Astrocyte (in vitro differentiated cells and primary cell): ENCODE data around the gene DCLK2. TPM values are rescaled to one million over a fixed set of nuclear protein-coding genes. Genes with fewer than 3 reads are reported as not detected.

Experiments
- DNase-seq: peaks from one replicate; pipeline ENCODE4 v3.0.0-alpha.2; 2010; ENCODE audit warnings: low read depth
- FAIRE-seq: peaks from 2 replicates; lab custom pipeline; 2011; peaks lifted over from hg19 to GRCh38; lab: Jason Lieb, UNC
- H2AFZ ChIP-seq: 2 replicates; pipeline ENCODE4 v1.6.0; 2012; ENCODE audit warnings: low read depth, low read length, inconsistent platforms
- H3K27ac ChIP-seq: 2 replicates; pipeline ENCODE4 v1.5.1; 2011; ENCODE audit warnings: low read depth, low read length, inconsistent platforms
- H3K27me3 ChIP-seq: 2 replicates; pipeline ENCODE4 v1.6.0; 2011; ENCODE audit warnings: low read length, inconsistent platforms; ENCODE audit not compliant: insufficient read depth
- H3K36me3 ChIP-seq: 2 replicates; pipeline ENCODE4 v1.5.1; 2011; ENCODE audit warnings: low read length, inconsistent platforms; ENCODE audit not compliant: insufficient read depth
- H3K4me1 ChIP-seq: 2 replicates; pipeline ENCODE4 v1.5.1; 2011; ENCODE audit warnings: low read length, inconsistent platforms; ENCODE audit not compliant: insufficient read depth
- H3K4me2 ChIP-seq: 2 replicates; pipeline ENCODE4 v1.6.0; 2012; ENCODE audit warnings: low read length, inconsistent platforms
- H3K4me3 ChIP-seq: 2 replicates; pipeline ENCODE4 v1.5.1; 2011; ENCODE audit warnings: low read depth, mild to moderate bottlenecking, low read length, inconsistent platforms; ENCODE audit not compliant: insufficient read depth
- H3K79me2 ChIP-seq: 2 replicates; pipeline ENCODE4 v1.6.0; 2012; ENCODE audit warnings: mild to moderate bottlenecking, low read length, inconsistent platforms; ENCODE audit not compliant: insufficient read depth
- H3K9ac ChIP-seq: 2 replicates; pipeline ENCODE4 v1.6.0; 2012; ENCODE audit warnings: mild to moderate bottlenecking, low read length, inconsistent platforms
- H3K9me3 ChIP-seq: 2 replicates; pipeline ENCODE4 v1.5.1; 2012; ENCODE audit warnings: low read depth, mild to moderate bottlenecking, low read length, inconsistent platforms; ENCODE audit not compliant: insufficient read depth
- H4K20me1 ChIP-seq: 2 replicates; pipeline ENCODE4 v1.6.0; 2012; ENCODE audit warnings: low read length, inconsistent platforms; ENCODE audit not compliant: insufficient read depth
- H3K27ac Mint-ChIP-seq: one replicate; pipeline ENCODE4 v1.8.0; 2021; ENCODE audit warnings: mild to moderate bottlenecking, mixed read lengths; ENCODE audit not compliant: unreplicated experiment
- H3K27me3 Mint-ChIP-seq: one replicate; pipeline ENCODE4 v1.8.0; 2021; ENCODE audit warnings: low read depth, mixed read lengths; ENCODE audit not compliant: unreplicated experiment
- H3K36me3 Mint-ChIP-seq: one replicate; pipeline ENCODE4 v1.8.0; 2021; ENCODE audit warnings: low read depth, mixed read lengths; ENCODE audit not compliant: unreplicated experiment
- H3K4me1 Mint-ChIP-seq: one replicate; pipeline ENCODE4 v1.8.0; 2021; ENCODE audit warnings: low read depth, mixed read lengths; ENCODE audit not compliant: unreplicated experiment
- H3K4me3 Mint-ChIP-seq: one replicate; pipeline ENCODE4 v1.8.0; 2021; ENCODE audit warnings: mild to moderate bottlenecking, moderate library complexity, mixed read lengths; ENCODE audit not compliant: unreplicated experiment
- H3K9me3 Mint-ChIP-seq: one replicate; pipeline ENCODE4 v1.8.0; 2021; ENCODE audit warnings: mild to moderate bottlenecking, mixed read lengths; ENCODE audit not compliant: unreplicated experiment
- EZH2 ChIP-seq: IDR thresholded peaks from 2 replicates; pipeline ENCODE4 v1.6.1; 2012; ENCODE audit warnings: mild to moderate bottlenecking, low read length, inconsistent platforms; ENCODE audit not compliant: insufficient read depth
- total RNA-seq: library from RNA; stranded (reverse); gene quantifications from 2 replicates; pipeline ENCODE4 v1.2.1, GENCODE V29; 2021
- TF ChIP-seq, protein P1 (sequence below): IDR thresholded peaks from 2 replicates; pipeline ENCODE4 v1.5.1; 2011; ENCODE audit warnings: low read depth, mild to moderate bottlenecking, inconsistent platforms, low read length, moderate library complexity; ENCODE audit not compliant: insufficient read depth

Gene DCLK2
- total RNA-seq, 1 donor from 2014 or later = 6.2 TPM

- no peak for DNase-seq
- no peak overlapping the region for H3K27ac Mint-ChIP-seq
- H3K4me1 Mint-ChIP-seq = peaks cover 6% of the 10 kb centered on the region
- H3K36me3 Mint-ChIP-seq = no peaks in the 10 kb centered on the region
- Histone ChIP-seq H3K27ac (peak overlapping the region; percentile 29), H4K20me1 (peaks cover 28% of the 10 kb centered on the region), H3K36me3 (no peaks in the 10 kb centered on the region), H3K9ac (peak overlapping the region; percentile 79), H3K9me3 (no peaks in the 10 kb centered on the region), H2AFZ (peak overlapping the region; percentile 91), H3K4me1 (peaks cover 10% of the 10 kb centered on the region), H3K27me3 (no peaks in the 10 kb centered on the region), H3K79me2 (peaks cover 44% of the 10 kb centered on the region), H3K4me2 (peak overlapping the region; percentile 96), H3K4me3 (peak overlapping the region; percentile 70)
- FAIRE-seq = no peak
- H3K4me3 Mint-ChIP-seq = peak overlapping the region; percentile 91
- TF ChIP-seq, protein P1, sequence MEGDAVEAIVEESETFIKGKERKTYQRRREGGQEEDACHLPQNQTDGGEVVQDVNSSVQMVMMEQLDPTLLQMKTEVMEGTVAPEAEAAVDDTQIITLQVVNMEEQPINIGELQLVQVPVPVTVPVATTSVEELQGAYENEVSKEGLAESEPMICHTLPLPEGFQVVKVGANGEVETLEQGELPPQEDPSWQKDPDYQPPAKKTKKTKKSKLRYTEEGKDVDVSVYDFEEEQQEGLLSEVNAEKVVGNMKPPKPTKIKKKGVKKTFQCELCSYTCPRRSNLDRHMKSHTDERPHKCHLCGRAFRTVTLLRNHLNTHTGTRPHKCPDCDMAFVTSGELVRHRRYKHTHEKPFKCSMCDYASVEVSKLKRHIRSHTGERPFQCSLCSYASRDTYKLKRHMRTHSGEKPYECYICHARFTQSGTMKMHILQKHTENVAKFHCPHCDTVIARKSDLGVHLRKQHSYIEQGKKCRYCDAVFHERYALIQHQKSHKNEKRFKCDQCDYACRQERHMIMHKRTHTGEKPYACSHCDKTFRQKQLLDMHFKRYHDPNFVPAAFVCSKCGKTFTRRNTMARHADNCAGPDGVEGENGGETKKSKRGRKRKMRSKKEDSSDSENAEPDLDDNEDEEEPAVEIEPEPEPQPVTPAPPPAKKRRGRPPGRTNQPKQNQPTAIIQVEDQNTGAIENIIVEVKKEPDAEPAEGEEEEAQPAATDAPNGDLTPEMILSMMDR = no peak
- no peak for TF ChIP-seq EZH2
- H3K9me3 Mint-ChIP-seq = peaks cover 3% of the 10 kb centered on the region
- H3K27me3 Mint-ChIP-seq = peaks cover 17% of the 10 kb centered on the region
Observed at GRCh38 chr4:150079081-150079581, 886 bp downstream of the DCLK2 start.

DNA sequence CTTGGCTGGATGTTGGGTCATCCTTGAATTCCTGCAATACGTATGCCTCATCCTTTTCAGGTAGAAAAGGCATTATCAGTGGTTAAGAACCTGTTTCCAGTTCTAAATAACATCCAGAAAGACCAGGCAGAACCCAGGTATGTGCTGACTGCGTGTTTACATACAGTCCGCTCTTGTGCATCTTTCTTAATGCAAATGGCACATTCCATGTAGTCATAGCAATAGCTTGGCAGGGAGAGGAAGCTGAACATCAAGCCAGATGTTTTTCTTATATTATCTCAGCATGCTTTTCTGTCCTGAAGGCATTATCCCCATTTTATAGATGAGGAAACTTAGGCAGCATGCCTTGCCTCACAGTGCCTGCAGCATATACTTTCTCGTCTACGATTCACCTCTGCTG is 2.1 kb downstream of the DCLK2 start:
- no peak overlapping the region for H3K9ac ChIP-seq
- Mint-ChIP-seq H3K9me3 (peaks cover 3% of the 10 kb centered on the region), H3K4me3 (peak overlapping the region; percentile 91), H3K36me3 (no peaks in the 10 kb centered on the region), H3K27me3 (peaks cover 17% of the 10 kb centered on the region), H3K27ac (no peak overlapping the region), H3K4me1 (peaks cover 6% of the 10 kb centered on the region)
- H2AFZ ChIP-seq = no peak overlapping the region
- no peak overlapping the region for H3K27ac ChIP-seq
- no peak for DNase-seq
- H3K36me3 ChIP-seq = no peaks in the 10 kb centered on the region
- FAIRE-seq = no peak
- no peaks in the 10 kb centered on the region for H3K27me3 ChIP-seq
- peaks cover 56% of the 10 kb centered on the region for H3K79me2 ChIP-seq
- TF ChIP-seq EZH2 = no peak
- TF ChIP-seq, protein P1 = no peak
- H4K20me1 ChIP-seq = peaks cover 28% of the 10 kb centered on the region
- H3K4me2 ChIP-seq = peak overlapping the region; percentile 96
- peaks cover 10% of the 10 kb centered on the region for H3K4me1 ChIP-seq
- H3K9me3 ChIP-seq = no peaks in the 10 kb centered on the region
- peak overlapping the region; percentile 70 for H3K4me3 ChIP-seq

- TF ChIP-seq EZH2 = no peak
- TF ChIP-seq, protein P1 = no peak
- H4K20me1 ChIP-seq = peaks cover 33% of the 10 kb centered on the region
- no peaks in the 10 kb centered on the region for H3K36me3 ChIP-seq
- Mint-ChIP-seq H3K36me3 (no peaks in the 10 kb centered on the region), H3K4me3 (peak overlapping the region; percentile 91), H3K27me3 (peaks cover 15% of the 10 kb centered on the region), H3K27ac (no peak overlapping the region), H3K4me1 (peaks cover 6% of the 10 kb centered on the region), H3K9me3 (peaks cover 3% of the 10 kb centered on the region)
- peaks cover 10% of the 10 kb centered on the region for H3K4me1 ChIP-seq
- peak overlapping the region; percentile 96 for H3K4me2 ChIP-seq
- no peaks in the 10 kb centered on the region for H3K27me3 ChIP-seq
- H3K4me3 ChIP-seq = peak overlapping the region; percentile 70
- H3K27ac ChIP-seq = no peak overlapping the region
- FAIRE-seq (peak; percentile 56), DNase-seq (no peak)
- H2AFZ ChIP-seq = no peak overlapping the region
- peaks cover 60% of the 10 kb centered on the region for H3K79me2 ChIP-seq
- H3K9me3 ChIP-seq = no peaks in the 10 kb centered on the region
- no peak overlapping the region for H3K9ac ChIP-seq
Observed at GRCh38 chr4:150080875-150081274, 2.6 kb downstream of the DCLK2 start.
